SK-N-SH (cell line): Measurements from ENCODE around the gene CGB8. TPM values are rescaled to one million over a fixed set of nuclear protein-coding genes. Genes with fewer than 3 reads are reported as not detected.

Experiments used
- CHD2 ChIP-seq: fragments of 150-350 bp; IDR thresholded peaks from 2 replicates; pipeline ENCODE4 v1.6.1; 2018; ENCODE audit warnings: low read length; ENCODE audit not compliant: partially characterized antibody
- ELF1 ChIP-seq: IDR thresholded peaks from 2 replicates; pipeline ENCODE4 v1.4.0; 2012
- EP300 ChIP-seq, 2 experiments: IDR thresholded peaks; 2 replicates each; pipeline versions ENCODE4 v1.4.0 to v1.6.1; 2012; ENCODE audit warnings: borderline replicate concordance in 1 of 2, low read depth in 1 of 2, low read length in 1 of 2
- EZH2phosphoT487 ChIP-seq: fragments of 200-600 bp; sonication (generic); IDR thresholded peaks from 2 replicates; pipeline ENCODE4 v1.6.1; 2017; ENCODE audit warnings: low read depth, mixed run types, mild to moderate bottlenecking, antibody characterized with exemption, moderate library complexity, borderline replicate concordance
- FOXJ3 ChIP-seq: sonication (generic); formaldehyde crosslinking; IDR thresholded peaks from 2 replicates; pipeline ENCODE4 v1.5.1; 2020; ENCODE audit warnings: mild to moderate bottlenecking, missing genetic modification reagents
- GABPA ChIP-seq: IDR thresholded peaks from 2 replicates; pipeline ENCODE4 v1.4.0; 2012; ENCODE audit warnings: low read depth, mild to moderate bottlenecking
- GATA2 ChIP-seq: sonication (generic); formaldehyde crosslinking; IDR thresholded peaks from 2 replicates; pipeline ENCODE4 v1.5.0; 2020; ENCODE audit warnings: mild to moderate bottlenecking, missing genetic modification reagents
- JUND ChIP-seq: IDR thresholded peaks from 2 replicates; pipeline ENCODE4 v1.4.0; 2012
- MXI1 ChIP-seq: IDR thresholded peaks from 2 replicates; pipeline ENCODE4 v1.6.1; 2012; ENCODE audit warnings: mild to moderate bottlenecking, low read depth, low read length, improper control_type of control experiment
- NFIC ChIP-seq: IDR thresholded peaks from 2 replicates; pipeline ENCODE4 v1.4.0; 2012; ENCODE audit warnings: borderline replicate concordance
- POLR2AphosphoS5 ChIP-seq: IDR thresholded peaks from 2 replicates; pipeline ENCODE4 v1.6.1; 2012; ENCODE audit warnings: low read depth, low read length
- RCOR1 ChIP-seq: fragments of 150-350 bp; IDR thresholded peaks from 2 replicates; pipeline ENCODE4 v1.6.1; 2017; ENCODE audit warnings: antibody characterized with exemption, low read length
- REST ChIP-seq: IDR thresholded peaks from 2 replicates; pipeline ENCODE4 v1.6.1; 2012; ENCODE audit warnings: mild to moderate bottlenecking, low read depth, low read length, moderate library complexity
- RFX5 ChIP-seq: IDR thresholded peaks from 2 replicates; pipeline ENCODE4 v1.6.1; 2012; ENCODE audit warnings: mild to moderate bottlenecking, improper control_type of control experiment, low read length
- TAF1 ChIP-seq: IDR thresholded peaks from 2 replicates; pipeline ENCODE4 v1.6.1; 2012; ENCODE audit warnings: low read depth, mild to moderate bottlenecking, low read length, moderate library complexity, borderline replicate concordance
- YY1 ChIP-seq: IDR thresholded peaks from 2 replicates; pipeline ENCODE4 v1.4.0; 2012; ENCODE audit warnings: low read depth, mild to moderate bottlenecking
- polyA plus RNA-seq, 3 experiments: library from polyadenylated mRNA; depleted of rRNA; stranded (reverse); fragments of >200 nt; gene quantifications; 2 replicates each; pipeline ENCODE4 v1.2.3, GENCODE V29; 2012
- TF ChIP-seq, protein P1 (sequence below): fragments of 200-600 bp; sonication (generic); IDR thresholded peaks from 2 replicates; pipeline ENCODE4 v1.6.1; 2017; ENCODE audit warnings: antibody characterized with exemption, mild to moderate bottlenecking, moderate library complexity
- TF ChIP-seq, protein P2 (sequence below): IDR thresholded peaks from 2 replicates; pipeline ENCODE4 v1.4.0; 2012; ENCODE audit warnings: low read depth
- TF ChIP-seq, protein P3 (sequence below): IDR thresholded peaks from 2 replicates; pipeline ENCODE4 v1.4.0; 2012; ENCODE audit warnings: low read depth, borderline replicate concordance
- TF ChIP-seq, protein P4 (sequence below): IDR thresholded peaks from 2 replicates; pipeline ENCODE4; 2012

The CGB8 gene
- polyA plus RNA-seq, 1 of the 3 experiments (the other 2 are of a cell fraction) = 0.13 TPM

GRCh38 chr19:49085020-49085867 lies 36.3 kb upstream of the CGB8 start, which contains the start of gene SNRNP70 (continued):
- TF ChIP-seq EZH2phosphoT487 (no peak), MXI1 (peak; percentile 81), POLR2AphosphoS5 (peak; percentile 83), RFX5 (no peak), TAF1 (peak; percentile 97), ELF1 (peak; percentile 90), CHD2 (peak; percentile 98), GABPA (peak; percentile 7; the same call in 1 of the 2 replicates), REST (peak; percentile 77), NFIC (peak; percentile 84), YY1 (0 out of 2 replicates have a peak, but pooled peaks have one; percentile 36), FOXJ3 (no peak), GATA2 (CRISPR knock-in tag) (peak; percentile 50), JUND (no peak), EP300 (IDR thresholded peaks at IDR 0.05; ENCODE audit: borderline replicate concordance in 1 of 2, low read depth in 1 of 2, low read length in 1 of 2) (no peak), RCOR1 (no peak; the same call in 1 of the 2 replicates)
- TF ChIP-seq, protein P1, sequence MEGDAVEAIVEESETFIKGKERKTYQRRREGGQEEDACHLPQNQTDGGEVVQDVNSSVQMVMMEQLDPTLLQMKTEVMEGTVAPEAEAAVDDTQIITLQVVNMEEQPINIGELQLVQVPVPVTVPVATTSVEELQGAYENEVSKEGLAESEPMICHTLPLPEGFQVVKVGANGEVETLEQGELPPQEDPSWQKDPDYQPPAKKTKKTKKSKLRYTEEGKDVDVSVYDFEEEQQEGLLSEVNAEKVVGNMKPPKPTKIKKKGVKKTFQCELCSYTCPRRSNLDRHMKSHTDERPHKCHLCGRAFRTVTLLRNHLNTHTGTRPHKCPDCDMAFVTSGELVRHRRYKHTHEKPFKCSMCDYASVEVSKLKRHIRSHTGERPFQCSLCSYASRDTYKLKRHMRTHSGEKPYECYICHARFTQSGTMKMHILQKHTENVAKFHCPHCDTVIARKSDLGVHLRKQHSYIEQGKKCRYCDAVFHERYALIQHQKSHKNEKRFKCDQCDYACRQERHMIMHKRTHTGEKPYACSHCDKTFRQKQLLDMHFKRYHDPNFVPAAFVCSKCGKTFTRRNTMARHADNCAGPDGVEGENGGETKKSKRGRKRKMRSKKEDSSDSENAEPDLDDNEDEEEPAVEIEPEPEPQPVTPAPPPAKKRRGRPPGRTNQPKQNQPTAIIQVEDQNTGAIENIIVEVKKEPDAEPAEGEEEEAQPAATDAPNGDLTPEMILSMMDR = no peak
- TF ChIP-seq, protein P2, sequence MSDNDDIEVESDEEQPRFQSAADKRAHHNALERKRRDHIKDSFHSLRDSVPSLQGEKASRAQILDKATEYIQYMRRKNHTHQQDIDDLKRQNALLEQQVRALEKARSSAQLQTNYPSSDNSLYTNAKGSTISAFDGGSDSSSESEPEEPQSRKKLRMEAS = peak; percentile 58; the same call in 1 of the 2 replicates
- TF ChIP-seq, protein P3, sequence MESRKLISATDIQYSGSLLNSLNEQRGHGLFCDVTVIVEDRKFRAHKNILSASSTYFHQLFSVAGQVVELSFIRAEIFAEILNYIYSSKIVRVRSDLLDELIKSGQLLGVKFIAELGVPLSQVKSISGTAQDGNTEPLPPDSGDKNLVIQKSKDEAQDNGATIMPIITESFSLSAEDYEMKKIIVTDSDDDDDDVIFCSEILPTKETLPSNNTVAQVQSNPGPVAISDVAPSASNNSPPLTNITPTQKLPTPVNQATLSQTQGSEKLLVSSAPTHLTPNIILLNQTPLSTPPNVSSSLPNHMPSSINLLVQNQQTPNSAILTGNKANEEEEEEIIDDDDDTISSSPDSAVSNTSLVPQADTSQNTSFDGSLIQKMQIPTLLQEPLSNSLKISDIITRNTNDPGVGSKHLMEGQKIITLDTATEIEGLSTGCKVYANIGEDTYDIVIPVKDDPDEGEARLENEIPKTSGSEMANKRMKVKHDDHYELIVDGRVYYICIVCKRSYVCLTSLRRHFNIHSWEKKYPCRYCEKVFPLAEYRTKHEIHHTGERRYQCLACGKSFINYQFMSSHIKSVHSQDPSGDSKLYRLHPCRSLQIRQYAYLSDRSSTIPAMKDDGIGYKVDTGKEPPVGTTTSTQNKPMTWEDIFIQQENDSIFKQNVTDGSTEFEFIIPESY = peak; percentile 94
- TF ChIP-seq, protein P4, sequence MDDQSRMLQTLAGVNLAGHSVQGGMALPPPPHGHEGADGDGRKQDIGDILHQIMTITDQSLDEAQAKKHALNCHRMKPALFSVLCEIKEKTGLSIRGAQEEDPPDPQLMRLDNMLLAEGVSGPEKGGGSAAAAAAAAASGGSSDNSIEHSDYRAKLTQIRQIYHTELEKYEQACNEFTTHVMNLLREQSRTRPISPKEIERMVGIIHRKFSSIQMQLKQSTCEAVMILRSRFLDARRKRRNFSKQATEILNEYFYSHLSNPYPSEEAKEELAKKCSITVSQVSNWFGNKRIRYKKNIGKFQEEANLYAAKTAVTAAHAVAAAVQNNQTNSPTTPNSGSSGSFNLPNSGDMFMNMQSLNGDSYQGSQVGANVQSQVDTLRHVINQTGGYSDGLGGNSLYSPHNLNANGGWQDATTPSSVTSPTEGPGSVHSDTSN = peak; percentile 72
